GM21515 (cell line): ENCODE data around the gene ZNF2.
A peak's percentile ranks its signal among the peaks of the same experiment; 100 is the strongest.

Experiments used
- ATAC-seq: cut with Tn5 transposase; IDR thresholded peaks from one replicate; pipeline ENCODE4 v1.9.1; 2021; ENCODE audit not compliant: unreplicated experiment

ZNF2 gene

DNA sequence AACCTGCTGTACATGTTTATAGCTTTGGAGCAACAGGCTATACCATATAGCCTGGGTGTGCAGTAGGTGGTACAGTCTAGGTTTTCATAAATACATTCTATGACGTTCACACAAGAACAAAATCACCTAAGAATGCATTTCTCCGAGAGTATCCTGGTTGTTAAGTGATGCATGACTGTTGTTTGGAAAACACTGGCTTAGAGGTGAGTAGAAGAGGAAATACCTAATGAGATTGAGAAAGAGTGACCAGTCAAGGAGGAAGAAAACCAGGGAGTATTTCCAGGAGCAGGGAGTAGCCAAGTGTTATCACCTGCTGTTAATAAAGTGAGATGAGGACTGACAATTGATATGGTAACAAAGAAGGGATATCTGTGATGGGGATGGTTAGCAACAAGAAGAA is 38.8 kb downstream of the ZNF2 start:
- no peak for ATAC-seq

DNA sequence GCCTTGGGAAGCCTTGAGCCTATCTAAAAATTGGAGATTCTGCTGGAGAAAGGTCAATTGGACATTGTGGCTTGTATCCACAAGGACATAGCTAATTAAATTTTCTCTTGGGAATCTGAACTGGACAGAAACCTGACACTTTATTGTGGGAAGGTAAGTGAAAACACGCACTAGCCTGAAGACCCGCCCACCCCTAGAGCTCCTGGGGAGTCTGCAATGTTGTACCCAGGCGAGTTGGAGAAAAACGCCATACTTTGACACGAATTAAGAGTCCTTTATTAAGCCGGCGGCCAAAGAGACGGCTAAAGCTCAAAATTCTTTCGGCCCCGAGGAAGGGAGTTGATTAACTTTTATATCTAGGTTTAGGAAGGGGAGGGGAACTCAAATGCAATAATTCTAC is 40.5 kb downstream of the ZNF2 start:
- no peak for ATAC-seq

- peak; percentile 97 for ATAC-seq
Measured at GRCh38 chr2:95207111-95207961, 41.7 kb downstream of the ZNF2 start, which contains the start of gene ZNF892. Gene ZNF892 (plus strand): TSS chr2:95207521. CDS start chr2:95207816, 295 bp downstream.

GRCh38 chr2:95208106-95208505 is 42.5 kb downstream of the ZNF2 start:
- ATAC-seq = no peak

- ATAC-seq = no peak
Measured at GRCh38 chr2:95215018-95215612, 49.5 kb downstream of the ZNF2 start.

- ATAC-seq = no peak
Measured at GRCh38 chr2:95220449-95220848, 54.8 kb downstream of the ZNF2 start.

GRCh38 chr2:95225658-95226057 is 60.0 kb downstream of the ZNF2 start:
- no peak for ATAC-seq

GRCh38 chr2:95231723-95232122 is 66.1 kb downstream of the ZNF2 start:
- ATAC-seq = no peak

DNA sequence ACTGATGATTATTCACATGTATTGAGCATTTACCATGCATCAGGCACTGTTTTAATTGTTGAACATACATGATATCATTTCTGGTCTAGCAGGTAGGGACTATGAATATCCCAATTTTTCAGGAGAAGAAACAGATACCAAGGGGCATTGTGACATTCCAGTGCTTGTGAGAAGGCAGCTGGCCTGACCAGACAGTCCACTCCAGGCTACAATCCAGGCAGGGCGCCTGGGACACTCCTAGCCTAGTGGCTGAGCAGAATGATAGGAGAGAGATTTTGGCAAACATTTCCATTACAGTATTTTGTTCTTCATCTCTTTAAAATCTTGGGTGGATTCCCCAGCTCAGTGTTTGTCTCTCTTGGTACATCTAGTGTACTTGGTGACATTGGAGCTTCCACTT is 66.6 kb downstream of the ZNF2 start:
- ATAC-seq = no peak
